ENCODE data around the gene KAZALD1. TPM values are rescaled to one million over a fixed set of nuclear protein-coding genes. Genes with fewer than 3 reads are reported as not detected.

Gene KAZALD1
- total and polyA plus RNA-seq, 11 donors, result 1.9 to 11.1 (median 7.4) TPM

GRCh38 chr10:101042118-101042517, 19.7 kb upstream of the KAZALD1 start:
- intact Hi-C loops (cut with DNase I), result loop anchor here in 5 of 10 donors (2.0 kb wide), 2 partner anchors 19 to 25 kb away; partner anchors contain the start of gene KAZALD1 (in 2 of the 5)
- H3K27ac ChIP-seq, result peak overlapping the region; percentile 26 to 91 (median 85)
- peaks cover 0 to 24% (median 17%) of the 10 kb centered on the region in 12 donors for H3K4me1 ChIP-seq
- 66 to 86% (median 72%) methylated on average over 4 of the region's 4 CpGs for WGBS, 4 donors
- H3K27me3 ChIP-seq, result peaks cover 0 to 10% (median 5%) of the 10 kb centered on the region in 9 donors
- ATAC-seq, result no peak
- TF ChIP-seq CTCF (IDR thresholded peaks at IDR 0.05), result no peak
- no peak for TF ChIP-seq POLR2A (IDR thresholded peaks at IDR 0.05)
- H3K36me3 ChIP-seq, result peaks cover 0 to 30% (median 28%) of the 10 kb centered on the region in 9 donors
- DNase-seq, result no peak
- peak overlapping the region in 11 of 12 donors; percentile 9 to 79 (median 58) for H3K4me3 ChIP-seq
- H3K9me3 ChIP-seq, result no peaks in the 10 kb centered on the region

GRCh38 chr10:101042667-101043362, 19.0 kb upstream of the KAZALD1 start:
- Histone ChIP-seq H3K27me3 (peaks cover 3 to 17% (median 12%) of the 10 kb centered on the region in 9 donors), H3K9me3 (no peaks in the 10 kb centered on the region), H3K4me1 (peaks cover 0 to 24% (median 17%) of the 10 kb centered on the region in 12 donors), H3K36me3 (peaks cover 0 to 23% (median 21%) of the 10 kb centered on the region in 9 donors), H3K27ac (peak overlapping the region; percentile 26 to 91 (median 85)), H3K4me3 (peak overlapping the region; percentile 9 to 79 (median 56))
- ATAC-seq (peak; percentile 89 to 96 (median 94)), DNase-seq (peak; percentile 96 to 98 (median 96))
- 3 to 7% (median 5%) methylated on average over 36 to 40 of the region's 40 CpGs for WGBS, 4 donors
- peak in 1 of 2 donors; percentile 61 for TF ChIP-seq POLR2A (IDR thresholded peaks at IDR 0.05)
- no peak for TF ChIP-seq CTCF (IDR thresholded peaks at IDR 0.05)
- intact Hi-C loops (cut with DNase I), result loop anchor here in 5 of 10 donors (2.0 kb wide), 2 partner anchors 18 to 24 kb away; partner anchors contain the start of gene KAZALD1 (in 2 of the 5)

- Histone ChIP-seq H3K4me1 (peaks cover 0 to 29% (median 17%) of the 10 kb centered on the region in 12 donors), H3K27ac (peak overlapping the region; percentile 26 to 91 (median 85)), H3K36me3 (peaks cover 0 to 18% (median 16%) of the 10 kb centered on the region in 9 donors), H3K4me3 (peak overlapping the region; percentile 9 to 79 (median 56)), H3K9me3 (no peaks in the 10 kb centered on the region), H3K27me3 (peaks cover 8 to 22% (median 17%) of the 10 kb centered on the region in 9 donors)
- TF ChIP-seq POLR2A (IDR thresholded peaks at IDR 0.05) (no peak), CTCF (IDR thresholded peaks at IDR 0.05) (no peak)
- 27 to 38% (median 28%) methylated on average over 2 of the region's 2 CpGs for WGBS, 4 donors
- ATAC-seq (no peak), DNase-seq (no peak)
- intact Hi-C loops (cut with DNase I), result loop anchor here in 5 of 10 donors (2.0 kb wide), 2 partner anchors 17 to 23 kb away; partner anchors contain the start of gene KAZALD1 (in 2 of the 5)
Measured at GRCh38 chr10:101043363-101043707, 18.5 kb upstream of the KAZALD1 start.

GRCh38 chr10:101044117-101044516, 17.7 kb upstream of the KAZALD1 start:
- H3K27me3 ChIP-seq, result peaks cover 14 to 30% (median 24%) of the 10 kb centered on the region in 9 donors
- no peak overlapping the region for H3K4me3 ChIP-seq
- peaks cover 0 to 10% (median 10%) of the 10 kb centered on the region in 9 donors for H3K36me3 ChIP-seq
- no peak overlapping the region for H3K27ac ChIP-seq
- intact Hi-C loops (cut with DNase I), result no loop called here
- no peak for ATAC-seq
- 80 to 88% (median 85%) methylated on average over 2 of the region's 2 CpGs for WGBS, 4 donors
- no peaks in the 10 kb centered on the region for H3K9me3 ChIP-seq
- TF ChIP-seq CTCF (IDR thresholded peaks at IDR 0.05) (no peak), POLR2A (IDR thresholded peaks at IDR 0.05) (no peak)
- DNase-seq, result peak in 1 of 5 donors; percentile 1
- peaks cover 0 to 29% (median 17%) of the 10 kb centered on the region in 12 donors for H3K4me1 ChIP-seq
